HUES6 (cell line): ENCODE measurements around the gene USP47.

ENCODE experiments used
- H3K27ac ChIP-seq: 2 replicates; pipeline ENCODE4 v1.7.0; 2013; ENCODE audit warnings: low read depth, mild to moderate bottlenecking, low read length, inconsistent platforms
- H3K27me3 ChIP-seq: 2 replicates; pipeline ENCODE4 v1.6.1; 2013; ENCODE audit warnings: low read length; ENCODE audit not compliant: control insufficient read depth, insufficient read depth
- H3K36me3 ChIP-seq: 2 replicates; pipeline ENCODE4 v1.6.1; 2013; ENCODE audit warnings: low read length; ENCODE audit not compliant: control insufficient read depth, insufficient read depth
- H3K4me1 ChIP-seq: 2 replicates; pipeline ENCODE4 v1.6.1; 2013; ENCODE audit warnings: low read length; ENCODE audit not compliant: control insufficient read depth, insufficient read depth
- H3K4me3 ChIP-seq: 2 replicates; pipeline ENCODE4 v1.5.1; 2013; ENCODE audit warnings: low read depth, low read length
- H3K9ac ChIP-seq: one replicate; pipeline ENCODE4 v1.6.1; 2013; ENCODE audit warnings: mild to moderate bottlenecking, low read length
- H3K9me3 ChIP-seq: 2 replicates; pipeline ENCODE4 v1.6.1; 2013; ENCODE audit warnings: low read depth, low read length; ENCODE audit not compliant: control insufficient read depth, insufficient read depth

Gene USP47

DNA sequence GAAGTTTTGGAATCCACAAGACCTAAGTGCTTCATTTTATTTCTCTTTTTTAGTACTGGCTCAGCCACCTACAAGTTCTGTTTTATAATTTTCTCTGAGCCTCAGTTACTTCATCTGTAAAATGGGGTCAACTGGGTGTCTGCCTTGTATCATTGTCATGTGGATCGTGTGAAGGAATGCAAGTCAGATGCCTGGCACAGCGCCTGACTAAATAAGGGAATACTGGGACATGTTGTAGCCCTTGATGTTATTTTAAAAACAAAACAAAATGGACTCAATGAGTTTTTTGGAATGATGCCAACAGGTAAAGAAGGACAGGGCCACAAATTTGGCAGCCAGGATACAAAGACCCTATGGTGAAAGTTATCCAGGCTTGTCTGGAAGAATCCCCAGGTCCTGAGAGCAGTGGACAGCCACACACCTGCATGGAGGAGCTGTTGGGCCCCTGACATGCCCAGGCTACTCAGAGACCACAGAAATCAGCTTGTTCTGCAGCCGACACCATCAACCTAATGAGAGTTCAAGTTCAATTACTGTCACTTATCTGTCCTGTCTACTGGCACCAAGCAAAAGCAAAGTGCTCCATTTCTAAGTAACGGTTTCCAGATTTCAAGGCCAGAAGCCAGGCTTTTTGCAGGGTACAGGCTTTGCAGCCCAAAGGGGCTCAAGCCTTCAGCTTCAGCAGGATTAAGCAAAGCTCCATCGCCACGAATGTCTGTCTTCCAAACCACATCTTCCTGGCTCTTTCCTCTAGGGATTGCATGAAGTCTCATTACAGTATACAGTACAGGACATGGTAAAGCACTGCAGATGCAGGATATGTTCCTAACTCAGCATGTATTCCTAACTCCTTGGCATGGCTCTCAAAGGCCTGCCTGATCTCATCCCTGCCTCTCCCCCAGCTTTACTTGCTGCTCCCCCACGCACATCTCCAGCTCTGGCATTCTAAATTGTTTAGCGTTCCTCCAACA, 148.3 kb downstream of the USP47 start:
- Histone ChIP-seq H3K36me3 (no peaks in the 10 kb centered on the region), H3K27me3 (no peaks in the 10 kb centered on the region), H3K27ac (no peak overlapping the region), H3K4me3 (no peak overlapping the region), H3K9ac (no peak overlapping the region), H3K4me1 (peaks cover 27% of the 10 kb centered on the region), H3K9me3 (no peaks in the 10 kb centered on the region; the same call in 1 of the 2 replicates)

DNA sequence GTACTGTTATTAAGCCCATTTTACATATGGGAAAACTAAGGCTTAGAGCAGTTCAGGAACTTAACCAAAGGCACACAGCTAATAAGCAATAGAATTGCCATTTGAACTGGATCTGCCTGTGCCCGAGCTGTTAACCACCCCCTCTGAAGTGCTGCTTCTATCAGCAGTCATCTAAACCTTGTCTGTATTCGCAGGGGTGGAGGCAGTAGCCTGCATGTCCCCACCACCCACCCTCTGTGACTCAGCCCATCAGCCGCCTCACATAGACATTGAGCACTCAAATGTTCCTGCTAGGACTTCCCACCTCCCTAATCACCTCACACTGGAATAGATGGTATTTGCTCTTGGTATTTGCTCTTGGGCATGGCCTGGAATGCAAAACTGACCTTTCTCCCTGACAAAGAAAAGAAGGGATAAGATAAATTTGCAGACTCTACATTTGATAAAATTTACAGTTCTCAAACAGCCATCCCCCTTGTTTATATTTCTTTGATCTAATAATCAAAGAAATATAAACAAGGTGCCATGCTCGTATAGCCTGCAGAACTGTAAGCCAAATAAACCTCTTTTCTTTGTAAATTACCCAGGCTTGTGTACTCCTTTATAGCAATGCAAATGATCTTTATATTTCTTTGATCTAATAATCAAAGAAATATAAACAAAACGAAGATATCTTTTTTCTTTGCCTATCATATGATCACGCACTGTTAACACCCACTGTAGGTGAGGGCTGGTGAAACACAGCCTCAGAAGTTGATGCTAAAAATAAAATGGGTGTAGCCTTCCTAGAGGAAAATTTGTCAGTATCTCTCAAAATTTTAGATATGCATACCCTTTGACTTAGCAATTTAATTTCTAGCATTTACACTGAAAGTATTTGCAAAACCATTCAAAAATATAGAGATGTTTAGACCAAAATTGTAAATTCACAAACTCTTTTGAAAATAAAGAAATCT, 150.8 kb downstream of the USP47 start:
- Histone ChIP-seq H3K9ac (no peak overlapping the region), H3K4me3 (no peak overlapping the region), H3K36me3 (peaks cover 5% of the 10 kb centered on the region; the same call in 1 of the 2 replicates), H3K9me3 (no peaks in the 10 kb centered on the region), H3K27ac (no peak overlapping the region), H3K4me1 (peaks cover 9% of the 10 kb centered on the region), H3K27me3 (no peaks in the 10 kb centered on the region)

DNA sequence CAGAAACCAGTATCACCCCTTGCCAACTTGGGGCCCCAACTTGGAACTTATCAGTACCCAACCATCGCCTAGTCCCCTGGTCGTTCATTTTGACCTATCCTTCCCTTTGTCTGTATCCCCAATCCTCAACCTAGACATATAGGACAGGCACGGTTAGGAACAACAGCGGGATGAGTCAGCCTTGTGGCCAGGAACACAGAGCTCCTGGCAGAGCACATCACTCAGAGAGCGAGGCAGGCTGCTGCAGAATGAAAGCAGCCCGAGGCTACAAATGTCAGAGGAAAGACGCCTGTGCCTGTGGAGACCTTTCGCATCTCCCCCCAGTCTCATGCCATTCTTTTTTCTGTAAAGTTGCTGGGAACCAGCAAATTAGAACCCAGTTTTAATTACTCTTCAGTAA, 152.1 kb downstream of the USP47 start:
- Histone ChIP-seq H3K4me1 (peaks cover 9% of the 10 kb centered on the region), H3K27me3 (no peaks in the 10 kb centered on the region), H3K27ac (no peak overlapping the region; the same call in 1 of the 2 replicates), H3K9me3 (no peaks in the 10 kb centered on the region), H3K9ac (no peak overlapping the region), H3K4me3 (no peak overlapping the region), H3K36me3 (peaks cover 9% of the 10 kb centered on the region; the same call in 1 of the 2 replicates)

DNA sequence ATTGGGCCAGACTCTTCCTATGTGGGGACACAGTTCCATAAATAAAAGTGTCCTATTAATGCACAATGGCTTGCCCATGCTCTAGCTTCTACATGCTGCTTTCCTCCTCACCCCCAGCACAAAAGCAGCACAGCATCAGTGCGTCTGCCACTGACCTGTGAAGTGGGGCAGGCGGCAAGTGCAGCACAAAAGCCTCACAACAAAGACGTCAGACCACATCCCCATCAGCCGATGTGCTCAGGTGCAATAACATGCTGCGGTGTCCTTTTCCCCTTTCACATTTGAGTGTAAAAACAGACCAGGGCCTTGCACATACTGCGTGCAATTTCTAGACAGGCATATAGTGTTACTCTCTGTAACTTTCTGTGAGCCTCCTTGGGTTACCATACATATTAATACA, 153.8 kb downstream of the USP47 start:
- Histone ChIP-seq H3K36me3 (peaks cover 9% of the 10 kb centered on the region; the same call in 1 of the 2 replicates), H3K27ac (no peak overlapping the region), H3K27me3 (no peaks in the 10 kb centered on the region), H3K4me1 (peaks cover 9% of the 10 kb centered on the region), H3K9ac (no peak overlapping the region), H3K9me3 (no peaks in the 10 kb centered on the region), H3K4me3 (no peak overlapping the region)

DNA sequence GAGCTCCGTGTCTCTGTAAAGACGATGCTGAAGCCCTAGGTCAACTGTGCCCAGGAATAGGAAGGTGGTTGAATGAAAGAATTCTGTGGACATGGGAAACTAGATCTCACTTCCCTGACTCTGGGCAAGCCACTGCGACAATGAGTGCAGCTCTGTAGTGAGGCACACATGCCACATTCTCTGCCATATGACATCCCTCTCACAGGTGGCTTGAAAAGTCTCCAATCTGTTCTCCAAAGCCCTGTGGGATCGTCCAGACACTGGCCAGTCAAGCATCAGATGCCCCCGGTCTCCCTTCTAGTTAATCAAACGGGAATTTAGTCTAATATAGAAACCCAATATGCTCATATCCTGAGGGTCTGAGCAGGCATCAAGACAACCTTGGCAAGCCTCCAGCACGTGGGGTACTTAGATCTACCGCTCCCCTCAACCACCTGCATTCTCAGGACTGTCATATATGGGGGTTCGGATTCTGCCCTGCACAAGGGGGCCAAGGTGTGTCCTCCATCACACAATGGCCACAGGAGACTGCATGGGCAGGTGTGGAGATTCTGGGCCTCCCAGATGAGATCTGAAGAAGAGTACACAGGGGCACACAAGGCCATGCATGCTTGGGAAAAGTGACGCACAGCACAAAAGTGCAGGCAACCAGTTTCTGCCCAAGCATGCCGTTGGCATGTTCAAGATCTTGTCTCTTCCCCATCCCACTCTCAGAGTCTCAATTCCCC, 154.7 kb downstream of the USP47 start:
- H3K27ac ChIP-seq, result no peak overlapping the region
- peaks cover 9% of the 10 kb centered on the region for H3K4me1 ChIP-seq
- peaks cover 15% of the 10 kb centered on the region; the same call in 1 of the 2 replicates for H3K36me3 ChIP-seq

DNA sequence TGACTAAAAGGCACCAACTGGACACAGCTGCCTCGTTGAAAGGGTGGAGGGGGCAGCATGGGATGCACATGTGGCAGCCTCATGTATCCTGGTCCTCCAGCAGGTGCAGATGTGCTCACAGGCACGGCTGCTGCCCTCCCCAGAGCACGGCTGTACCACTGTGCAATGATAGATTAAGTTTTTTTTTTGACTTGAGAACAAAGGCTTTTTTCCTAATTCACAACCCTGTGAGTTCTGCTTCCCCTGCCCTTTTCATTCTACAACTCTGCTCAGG, 155.2 kb downstream of the USP47 start:
- no peak overlapping the region for H3K4me3 ChIP-seq
- H3K27me3 ChIP-seq, result no peaks in the 10 kb centered on the region
- H3K36me3 ChIP-seq, result peaks cover 16% of the 10 kb centered on the region; the same call in 1 of the 2 replicates
- H3K27ac ChIP-seq, result no peak overlapping the region
- no peak overlapping the region for H3K9ac ChIP-seq
- no peaks in the 10 kb centered on the region for H3K9me3 ChIP-seq
- H3K4me1 ChIP-seq, result peaks cover 9% of the 10 kb centered on the region

More for the DNA sequence above, 154.7 kb downstream of the USP47 start:
- no peaks in the 10 kb centered on the region for H3K27me3 ChIP-seq
- no peak overlapping the region for H3K4me3 ChIP-seq
- no peak overlapping the region for H3K9ac ChIP-seq
- no peaks in the 10 kb centered on the region for H3K9me3 ChIP-seq

DNA sequence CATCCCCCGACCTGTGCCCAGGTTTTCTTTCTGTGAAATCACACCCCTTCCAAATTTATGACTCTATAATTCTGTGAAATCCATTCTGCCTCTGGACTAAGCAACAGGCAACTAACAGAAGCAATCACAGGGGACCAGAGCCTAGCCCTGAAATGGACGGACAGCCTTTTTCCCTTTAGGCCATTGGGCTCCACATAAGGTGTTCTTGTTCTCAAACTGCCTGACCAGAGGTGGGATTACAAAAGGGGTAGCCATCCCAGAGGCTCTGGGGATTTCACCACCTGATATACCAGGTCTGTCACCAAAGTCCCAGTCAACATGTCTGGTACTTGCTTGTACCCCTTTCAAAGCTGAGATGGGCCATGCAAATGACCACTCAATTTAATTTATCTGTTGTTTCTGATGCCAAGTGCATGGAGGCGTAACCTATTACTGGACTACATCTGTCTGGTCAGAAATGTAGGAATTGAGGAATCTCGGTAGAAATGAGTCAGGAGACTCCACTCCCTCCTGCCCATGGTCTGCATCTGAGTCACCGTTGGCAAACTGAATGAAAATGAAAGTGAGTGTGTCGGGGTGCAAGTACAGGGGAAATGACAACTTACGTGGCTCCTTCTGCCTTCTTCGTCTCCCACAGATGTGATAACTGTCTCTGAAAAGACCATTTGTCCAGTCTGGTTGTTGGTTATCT, 156.5 kb downstream of the USP47 start:
- no peak overlapping the region for H3K27ac ChIP-seq
- H3K9me3 ChIP-seq, result no peaks in the 10 kb centered on the region
- H3K36me3 ChIP-seq, result peaks cover 16% of the 10 kb centered on the region; the same call in 1 of the 2 replicates
- H3K27me3 ChIP-seq, result no peaks in the 10 kb centered on the region
- H3K4me3 ChIP-seq, result no peak overlapping the region
- H3K4me1 ChIP-seq, result peaks cover 9% of the 10 kb centered on the region
- H3K9ac ChIP-seq, result no peak overlapping the region

DNA sequence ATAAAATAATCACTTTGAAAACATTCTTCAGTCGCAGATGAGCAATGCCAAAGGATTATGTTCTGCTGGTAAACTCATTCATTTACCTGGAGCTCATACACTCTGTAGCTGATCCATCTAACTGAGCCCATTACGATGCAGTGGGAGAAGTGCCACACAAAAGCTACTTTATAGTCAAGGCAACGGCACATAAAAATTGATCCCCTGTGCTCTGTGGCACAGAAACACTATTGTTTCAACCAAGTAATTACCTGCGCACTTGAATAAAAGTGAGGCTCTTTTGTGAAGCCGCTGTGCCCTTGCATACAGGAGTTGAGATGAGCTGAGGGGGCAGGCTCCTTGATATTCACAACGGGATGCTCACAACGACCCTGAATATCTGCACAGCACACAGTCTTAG, 159.4 kb downstream of the USP47 start:
- 0 out of 2 replicates have a peak, but pooled peaks cover under 1% of the 10 kb centered on the region for H3K27me3 ChIP-seq
- no peak overlapping the region for H3K9ac ChIP-seq
- H3K36me3 ChIP-seq, result peaks cover 13% of the 10 kb centered on the region; the same call in 1 of the 2 replicates
- H3K27ac ChIP-seq, result no peak overlapping the region
- no peaks in the 10 kb centered on the region for H3K4me1 ChIP-seq
- no peak overlapping the region for H3K4me3 ChIP-seq
- no peaks in the 10 kb centered on the region for H3K9me3 ChIP-seq

DNA sequence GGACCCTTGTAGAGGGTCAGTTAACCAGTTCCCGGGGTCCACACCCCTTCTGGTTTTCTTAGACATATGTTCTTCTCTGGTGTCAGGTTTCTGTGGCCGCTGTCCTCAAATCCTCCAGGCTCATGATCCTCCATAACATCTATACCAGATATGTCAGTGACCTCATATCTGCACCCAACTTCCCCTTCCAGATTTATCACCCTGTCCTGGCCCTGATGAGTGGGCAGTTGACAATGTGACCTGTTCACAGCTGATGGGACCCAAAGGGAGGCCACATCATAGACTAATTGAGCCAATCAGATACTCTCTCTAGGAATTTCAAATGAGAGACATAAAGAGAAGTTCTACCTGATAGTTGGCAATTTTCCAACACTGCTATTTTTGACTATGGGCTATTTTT, 161.6 kb downstream of the USP47 start:
- H3K36me3 ChIP-seq, result peaks cover 9% of the 10 kb centered on the region; the same call in 1 of the 2 replicates
- no peak overlapping the region for H3K4me3 ChIP-seq
- H3K9me3 ChIP-seq, result no peaks in the 10 kb centered on the region
- H3K4me1 ChIP-seq, result peaks cover 6% of the 10 kb centered on the region; the same call in 1 of the 2 replicates
- peaks cover 22% of the 10 kb centered on the region for H3K27me3 ChIP-seq
- H3K9ac ChIP-seq, result no peak overlapping the region
- no peak overlapping the region for H3K27ac ChIP-seq

DNA sequence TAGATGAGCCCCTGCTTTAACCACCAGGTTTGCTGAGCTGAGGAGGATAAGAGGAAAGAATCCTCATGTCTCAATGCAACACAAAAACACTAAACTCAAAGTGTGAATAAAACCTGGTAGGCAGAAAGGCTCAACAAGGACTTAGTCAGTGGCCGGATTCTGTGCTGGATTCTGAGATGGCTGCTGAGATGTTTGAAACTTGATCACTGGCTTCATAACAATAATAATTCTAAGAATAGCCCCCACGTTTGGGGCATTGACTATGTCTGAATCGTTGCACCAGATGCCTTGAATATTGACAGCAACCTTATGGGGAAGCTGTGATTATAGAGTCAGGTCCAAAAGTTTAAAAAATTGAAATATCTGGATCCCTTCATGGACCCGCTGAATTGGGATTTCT, 162.0 kb downstream of the USP47 start:
- H3K36me3 ChIP-seq, result peaks cover 7% of the 10 kb centered on the region; the same call in 1 of the 2 replicates
- H3K4me3 ChIP-seq, result no peak overlapping the region
- H3K9ac ChIP-seq, result no peak overlapping the region
- peaks cover 24% of the 10 kb centered on the region for H3K27me3 ChIP-seq
- peaks cover 6% of the 10 kb centered on the region; the same call in 1 of the 2 replicates for H3K4me1 ChIP-seq
- no peak overlapping the region for H3K27ac ChIP-seq
- H3K9me3 ChIP-seq, result no peaks in the 10 kb centered on the region
